ENCODE results near the gene HACD3.
"Not testable (repeated sequence)": the region's sequence is repeated elsewhere in the genome, so short reads cannot be mapped to it uniquely, and the experiment has no call there.

HACD3 gene

GRCh38 chr15:65541231-65541820 is 11.1 kb downstream of the HACD3 start:
- ATAC-seq (ENCODE audit: low read depth), result no peak
- Histone ChIP-seq H3K9me3 (ENCODE audit: severe bottlenecking) (no peaks in the 10 kb centered on the region), H3K36me3 (ENCODE audit: low read depth) (peaks cover 9% of the 10 kb centered on the region), H3K27ac (ENCODE audit: poor library complexity, severe bottlenecking) (no peak overlapping the region), H3K4me1 (ENCODE audit: insufficient read depth, poor library complexity, severe bottlenecking) (no peaks in the 10 kb centered on the region), H3K27me3 (ENCODE audit: insufficient read depth, poor library complexity, severe bottlenecking) (no peaks in the 10 kb centered on the region), H3K4me3 (ENCODE audit: severe bottlenecking) (no peak overlapping the region)
- DNase-seq (ENCODE audit: low spot score), result no peak
- no peak for TF ChIP-seq CTCF (IDR thresholded peaks at IDR 0.05; ENCODE audit: poor library complexity, severe bottlenecking)

GRCh38 chr15:65547841-65548240 is 17.6 kb downstream of the HACD3 start:
- no peak overlapping the region for H3K27ac ChIP-seq (ENCODE audit: poor library complexity, severe bottlenecking)
- no peaks in the 10 kb centered on the region for H3K4me1 ChIP-seq (ENCODE audit: insufficient read depth, poor library complexity, severe bottlenecking)
- no peak for ATAC-seq (ENCODE audit: low read depth)
- DNase-seq (ENCODE audit: low spot score), result no peak
- H3K36me3 ChIP-seq (ENCODE audit: low read depth), result peaks cover 8% of the 10 kb centered on the region
- no peaks in the 10 kb centered on the region for H3K27me3 ChIP-seq (ENCODE audit: insufficient read depth, poor library complexity, severe bottlenecking)
- no peak overlapping the region for H3K4me3 ChIP-seq (ENCODE audit: severe bottlenecking)
- TF ChIP-seq CTCF (IDR thresholded peaks at IDR 0.05; ENCODE audit: poor library complexity, severe bottlenecking), result no peak
- H3K9me3 ChIP-seq (ENCODE audit: severe bottlenecking), result no peaks in the 10 kb centered on the region

- not testable (repeated sequence) for H3K4me3 ChIP-seq (ENCODE audit: severe bottlenecking); DNase-seq (ENCODE audit: low spot score); ATAC-seq (ENCODE audit: low read depth)
Measured at GRCh38 chr15:65549288-65549687, 19.0 kb downstream of the HACD3 start.

GRCh38 chr15:65550681-65551098 is 20.4 kb downstream of the HACD3 start:
- Histone ChIP-seq H3K27ac (ENCODE audit: poor library complexity, severe bottlenecking) (no peak overlapping the region), H3K4me3 (ENCODE audit: severe bottlenecking) (no peak overlapping the region), H3K36me3 (ENCODE audit: low read depth) (peaks cover 31% of the 10 kb centered on the region), H3K4me1 (ENCODE audit: insufficient read depth, poor library complexity, severe bottlenecking) (no peaks in the 10 kb centered on the region), H3K9me3 (ENCODE audit: severe bottlenecking) (no peaks in the 10 kb centered on the region), H3K27me3 (ENCODE audit: insufficient read depth, poor library complexity, severe bottlenecking) (no peaks in the 10 kb centered on the region)
- DNase-seq (ENCODE audit: low spot score) (no peak), ATAC-seq (ENCODE audit: low read depth) (no peak)
- TF ChIP-seq CTCF (IDR thresholded peaks at IDR 0.05; ENCODE audit: poor library complexity, severe bottlenecking), result no peak

More at GRCh38 chr15:65549288-65549687, 19.0 kb downstream of the HACD3 start:
- H3K27me3 ChIP-seq (ENCODE audit: insufficient read depth, poor library complexity, severe bottlenecking); H3K4me1 ChIP-seq (ENCODE audit: insufficient read depth, poor library complexity, severe bottlenecking); H3K9me3 ChIP-seq (ENCODE audit: severe bottlenecking); H3K27ac ChIP-seq (ENCODE audit: poor library complexity, severe bottlenecking): not testable (repeated sequence)
- peaks cover 20% of the 10 kb centered on the region for H3K36me3 ChIP-seq (ENCODE audit: low read depth)

GRCh38 chr15:65551183-65551582 is 20.9 kb downstream of the HACD3 start:
- no peak for TF ChIP-seq CTCF (IDR thresholded peaks at IDR 0.05; ENCODE audit: poor library complexity, severe bottlenecking)
- no peaks in the 10 kb centered on the region for H3K4me1 ChIP-seq (ENCODE audit: insufficient read depth, poor library complexity, severe bottlenecking)
- H3K27me3 ChIP-seq (ENCODE audit: insufficient read depth, poor library complexity, severe bottlenecking), result no peaks in the 10 kb centered on the region
- H3K4me3 ChIP-seq (ENCODE audit: severe bottlenecking), result no peak overlapping the region
- DNase-seq (ENCODE audit: low spot score) (no peak), ATAC-seq (ENCODE audit: low read depth) (no peak; the same call in 2 of the 3 replicates)
- H3K9me3 ChIP-seq (ENCODE audit: severe bottlenecking), result no peaks in the 10 kb centered on the region
- H3K27ac ChIP-seq (ENCODE audit: poor library complexity, severe bottlenecking), result no peak overlapping the region
- H3K36me3 ChIP-seq (ENCODE audit: low read depth), result peaks cover 35% of the 10 kb centered on the region

GRCh38 chr15:65552851-65553250 is 22.6 kb downstream of the HACD3 start:
- H3K36me3 ChIP-seq (ENCODE audit: low read depth), result peaks cover 45% of the 10 kb centered on the region
- not testable (repeated sequence) for ATAC-seq (ENCODE audit: low read depth)

More at GRCh38 chr15:65552851-65553250, 22.6 kb downstream of the HACD3 start:
- not testable (repeated sequence) for H3K27ac ChIP-seq (ENCODE audit: poor library complexity, severe bottlenecking); DNase-seq (ENCODE audit: low spot score); H3K9me3 ChIP-seq (ENCODE audit: severe bottlenecking); H3K4me1 ChIP-seq (ENCODE audit: insufficient read depth, poor library complexity, severe bottlenecking); H3K4me3 ChIP-seq (ENCODE audit: severe bottlenecking); H3K27me3 ChIP-seq (ENCODE audit: insufficient read depth, poor library complexity, severe bottlenecking)
